EH (cell line): ENCODE data around the gene ZRANB3.

ENCODE experiments used
- DNase-seq: peaks from one replicate; pipeline ENCODE4 v3.0.0-alpha.2; 2015; ENCODE audit warnings: low read depth

The ZRANB3 gene

DNA sequence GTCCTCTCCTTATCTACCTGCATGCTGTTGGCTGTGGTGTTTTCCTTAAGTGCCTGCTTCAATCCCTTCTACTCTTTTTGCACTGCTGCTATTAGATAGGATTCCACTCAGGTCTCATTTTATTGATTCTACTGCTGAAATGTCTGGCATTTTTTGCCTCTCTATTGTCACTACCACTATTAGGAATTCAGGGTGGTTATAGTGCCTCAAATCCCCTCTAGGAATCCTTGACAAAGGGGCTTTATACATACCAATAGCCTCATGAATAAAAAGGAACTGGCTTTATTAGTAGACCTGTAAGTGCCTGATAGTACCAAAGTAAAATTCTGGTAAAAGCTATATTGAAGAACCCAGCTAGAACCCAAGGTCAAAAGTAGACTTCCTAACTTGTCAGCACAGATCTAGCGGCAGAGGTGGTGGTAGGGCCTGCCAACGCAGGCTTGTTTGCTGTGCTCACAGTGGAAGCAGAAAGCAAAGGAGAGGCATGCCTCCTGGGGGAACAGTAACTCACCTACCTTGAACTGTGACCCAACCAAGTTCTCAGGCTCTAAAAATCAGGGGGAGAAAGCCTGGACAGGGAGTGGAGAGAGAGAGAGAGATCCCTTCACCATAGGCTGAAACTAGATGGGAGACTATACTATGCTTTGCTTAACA lies 278.1 kb downstream of the ZRANB3 start:
- no peak for DNase-seq

DNA sequence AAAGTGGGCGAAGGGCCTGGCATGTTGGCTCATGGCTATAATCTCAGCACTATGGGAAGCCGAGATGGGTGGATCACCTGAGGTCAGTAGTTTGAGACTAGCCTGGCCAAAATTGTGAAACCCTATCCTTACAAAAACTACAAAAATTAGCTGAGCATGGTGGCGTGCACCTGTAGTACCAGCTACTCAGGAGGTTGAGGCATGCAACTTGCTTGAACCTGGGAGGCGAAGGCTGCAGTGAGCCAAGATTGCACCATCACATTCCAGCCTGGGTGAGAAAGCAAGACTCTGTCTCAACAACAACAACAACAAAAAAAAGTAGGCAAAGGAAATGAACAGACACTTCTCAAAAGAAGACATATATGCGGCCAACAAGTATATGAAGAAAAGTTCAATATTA lies 282.4 kb downstream of the ZRANB3 start:
- no peak for DNase-seq

DNA sequence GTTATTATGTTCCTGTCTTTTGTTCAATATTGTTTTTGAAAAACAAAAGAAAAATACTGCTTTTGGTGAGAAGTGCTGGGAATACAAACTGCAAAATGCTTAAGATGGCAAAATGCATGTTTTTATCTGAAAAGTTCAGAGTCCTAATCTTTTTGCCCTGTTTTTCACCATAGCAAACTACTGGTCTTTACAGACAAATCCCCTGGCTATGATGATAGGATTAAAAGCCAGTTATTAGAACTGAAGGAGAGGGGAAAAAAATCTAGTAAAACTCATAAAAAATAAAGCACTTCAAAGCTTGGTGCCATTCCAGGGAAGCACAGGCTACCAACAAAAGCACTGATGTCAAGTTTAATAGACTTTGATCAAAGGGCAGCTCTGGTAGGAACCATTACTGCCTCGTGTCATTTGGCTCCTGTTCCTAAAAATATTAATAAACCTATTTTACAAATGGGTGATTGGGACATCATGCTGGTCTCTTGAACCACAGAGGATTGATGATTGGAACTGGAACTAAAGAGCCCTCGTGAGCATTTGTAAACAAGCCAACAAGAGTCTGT lies 284.2 kb downstream of the ZRANB3 start:
- peak; percentile 3 for DNase-seq

DNA sequence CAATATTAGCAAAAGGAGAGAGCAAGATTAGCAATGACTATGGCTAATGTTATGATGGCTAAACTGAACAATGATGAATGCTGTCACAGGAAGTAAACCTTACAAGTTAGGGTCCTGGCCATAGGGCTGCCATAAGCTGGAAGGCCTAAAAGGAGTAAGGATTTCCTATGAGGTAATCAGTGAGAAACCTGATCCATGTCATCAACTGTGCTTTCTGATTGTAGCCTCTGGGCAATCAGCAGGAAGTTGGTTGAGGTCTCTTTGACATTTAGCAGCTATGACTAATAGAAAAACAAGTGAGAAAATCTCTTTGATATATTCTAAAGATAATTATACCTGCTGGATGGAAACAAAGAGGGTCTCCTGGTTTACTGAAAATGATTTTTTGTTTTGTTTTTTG lies 285.9 kb downstream of the ZRANB3 start:
- DNase-seq, result peak; percentile 65

DNA sequence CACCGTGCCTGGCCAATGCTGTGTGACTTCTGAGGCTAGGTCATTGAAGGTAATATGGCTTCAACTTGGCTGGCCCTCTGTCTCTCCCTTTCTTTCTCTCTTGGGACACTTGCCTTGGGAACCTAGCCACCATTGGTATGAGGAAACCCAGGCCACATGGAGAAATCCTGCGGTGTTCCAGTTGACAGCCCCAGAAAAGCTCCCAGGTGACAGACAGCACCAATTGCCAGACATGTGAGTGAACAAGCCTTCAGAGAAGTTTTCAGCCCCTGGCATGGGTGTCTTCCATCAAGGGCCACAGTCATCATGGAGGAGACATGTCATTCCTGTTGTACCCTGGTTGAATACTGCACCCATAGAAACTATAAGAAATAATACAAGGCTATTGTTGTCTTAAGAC lies 292.4 kb downstream of the ZRANB3 start:
- DNase-seq, result no peak

DNA sequence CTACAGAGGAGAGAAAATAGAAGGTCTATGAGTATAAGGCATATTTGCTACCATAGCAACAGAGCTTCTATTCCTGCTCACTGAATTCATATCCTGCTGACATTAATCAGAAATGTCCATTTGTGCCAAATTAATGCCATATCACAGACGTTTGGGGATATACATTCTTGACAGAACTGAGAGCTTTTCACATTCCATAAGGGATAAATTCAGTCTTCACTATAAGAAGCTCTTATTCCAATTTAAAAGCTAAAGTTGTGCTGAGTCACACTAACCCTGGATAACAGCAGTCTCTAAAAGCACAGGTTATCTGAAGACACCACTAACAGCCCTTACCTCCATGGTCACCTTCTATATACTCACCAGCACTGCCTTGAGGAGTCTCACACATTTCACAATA lies 300.9 kb downstream of the ZRANB3 start:
- DNase-seq, result no peak

DNA sequence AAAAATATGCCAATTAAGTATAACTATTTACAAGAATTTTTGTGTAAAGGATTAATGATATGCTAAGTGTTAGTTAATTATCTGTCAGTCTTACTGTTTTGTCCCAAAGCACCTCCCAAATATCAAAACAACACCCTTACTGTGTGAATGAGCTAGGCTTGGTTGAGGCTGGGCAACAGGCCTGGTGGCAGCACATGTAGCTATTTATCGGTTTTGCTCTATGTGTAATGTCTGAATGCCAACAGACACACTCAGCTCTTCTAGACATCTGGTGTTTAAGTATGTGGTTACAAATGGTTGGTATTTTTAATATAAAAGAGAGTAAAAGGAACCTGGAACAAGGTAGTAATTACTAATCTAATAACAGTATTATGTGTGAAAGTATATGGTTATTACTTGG lies 303.6 kb downstream of the ZRANB3 start:
- peak; percentile 67 for DNase-seq

DNA sequence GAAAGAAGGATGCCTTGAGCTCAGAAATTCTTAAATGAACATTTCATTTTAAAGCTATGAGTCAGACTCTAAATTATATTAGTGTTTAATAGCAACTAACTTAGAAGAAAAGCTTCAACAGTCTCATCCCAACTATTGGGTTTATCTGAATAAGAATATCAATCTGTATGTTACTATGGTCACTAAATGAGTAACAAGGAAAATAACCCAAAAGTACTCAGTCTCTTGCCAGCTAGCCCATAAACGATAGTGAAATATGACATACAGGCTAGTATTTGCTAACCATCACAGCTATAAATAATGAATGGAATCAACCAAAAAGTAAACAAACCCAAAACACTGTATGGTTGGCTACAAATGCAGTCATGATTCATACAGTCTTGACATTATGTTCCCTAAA lies 304.1 kb downstream of the ZRANB3 start:
- peak; percentile 77 for DNase-seq

DNA sequence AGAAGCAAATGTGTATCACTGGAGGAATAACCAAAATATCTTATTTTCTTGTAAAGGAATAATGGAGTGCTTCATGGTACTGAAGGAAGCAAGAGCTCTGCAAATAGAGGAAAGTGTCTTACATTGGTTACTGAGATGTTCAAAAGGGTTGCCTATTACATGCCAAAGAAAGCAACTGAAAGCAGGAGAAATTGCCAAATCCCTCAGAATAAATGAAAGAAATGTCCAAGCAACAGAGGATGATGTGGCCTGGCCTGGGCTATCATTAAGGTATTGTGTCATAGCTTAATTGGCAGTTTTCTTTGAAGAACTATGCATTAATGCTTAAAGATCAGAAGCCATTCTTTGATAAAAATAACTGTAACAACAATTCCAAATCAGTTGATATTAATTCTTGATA lies 305.2 kb downstream of the ZRANB3 start:
- peak; percentile 24 for DNase-seq

DNA sequence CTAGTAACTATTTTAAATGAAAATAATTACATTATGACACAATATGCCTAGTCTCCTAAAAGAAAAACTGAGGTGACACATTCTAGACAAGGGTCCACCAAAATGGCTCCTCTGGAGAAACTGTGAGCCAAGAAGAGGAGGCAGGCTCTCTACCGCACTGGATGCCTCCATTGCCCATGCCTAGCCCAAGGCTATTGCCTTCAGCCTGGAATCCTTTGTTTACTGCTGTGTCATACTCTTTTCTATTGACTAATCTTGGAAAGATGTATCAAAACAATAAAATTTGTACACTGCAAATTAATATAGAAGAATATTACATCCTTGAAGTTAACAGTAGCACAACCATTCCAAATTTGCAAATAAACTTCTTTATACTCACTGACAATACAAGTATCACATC lies 311.8 kb downstream of the ZRANB3 start:
- DNase-seq, result no peak

DNA sequence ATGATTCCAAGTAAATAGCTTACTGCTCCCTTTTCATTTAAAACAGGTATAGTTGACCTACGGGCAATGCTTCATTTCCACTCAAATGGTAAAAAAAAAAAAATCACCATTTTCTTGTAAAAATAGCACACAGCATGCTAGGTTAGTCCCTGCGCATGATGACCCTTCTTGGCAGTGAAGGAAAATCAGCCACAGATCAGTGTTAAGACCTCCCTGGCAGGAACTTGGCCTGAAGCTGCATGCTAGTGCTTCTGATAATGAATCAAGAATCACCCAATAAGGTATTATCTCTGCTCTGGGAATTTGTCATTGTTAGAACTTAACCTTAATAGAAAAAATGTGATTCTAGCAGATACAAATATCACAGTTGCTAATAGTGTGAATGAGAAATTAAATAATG lies 312.6 kb downstream of the ZRANB3 start:
- DNase-seq, result no peak

DNA sequence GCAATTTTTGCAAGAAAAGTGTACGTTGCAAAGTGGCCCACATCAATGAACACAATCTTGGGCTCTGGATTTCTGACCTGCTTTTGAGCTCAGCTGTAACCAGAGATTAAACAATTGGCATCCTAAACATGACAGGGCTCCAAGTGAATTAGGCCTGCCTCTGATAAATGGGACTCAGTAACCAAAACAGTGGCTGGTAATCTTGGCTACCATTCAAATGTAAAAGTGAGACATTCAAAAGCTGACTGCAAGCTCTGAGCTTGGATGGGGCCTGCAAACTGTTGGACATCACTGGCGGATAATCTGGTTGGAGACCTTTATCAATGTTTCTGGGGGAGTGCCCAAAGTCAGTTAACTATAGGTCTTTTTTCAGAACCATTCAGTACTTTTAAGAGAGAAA lies 318.3 kb downstream of the ZRANB3 start:
- no peak for DNase-seq

DNA sequence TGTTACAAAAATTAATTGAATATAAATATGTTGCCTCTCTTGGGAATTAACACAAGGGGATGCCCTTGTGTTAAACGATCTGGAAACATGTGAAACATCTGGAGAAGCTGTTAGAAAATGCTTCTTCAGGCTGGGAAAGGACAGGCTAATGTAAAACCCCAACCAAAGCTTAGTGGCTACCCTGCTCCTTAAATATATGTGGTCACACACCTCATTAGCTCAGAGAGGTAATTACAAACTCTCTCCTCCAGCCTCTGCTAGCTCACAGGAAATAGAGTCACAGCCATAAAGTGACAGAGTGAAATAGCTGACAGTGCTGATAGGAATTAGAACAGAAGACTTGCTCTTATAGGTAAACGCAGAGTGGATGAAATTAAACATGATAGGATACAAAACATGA lies 323.0 kb downstream of the ZRANB3 start:
- no peak for DNase-seq

DNA sequence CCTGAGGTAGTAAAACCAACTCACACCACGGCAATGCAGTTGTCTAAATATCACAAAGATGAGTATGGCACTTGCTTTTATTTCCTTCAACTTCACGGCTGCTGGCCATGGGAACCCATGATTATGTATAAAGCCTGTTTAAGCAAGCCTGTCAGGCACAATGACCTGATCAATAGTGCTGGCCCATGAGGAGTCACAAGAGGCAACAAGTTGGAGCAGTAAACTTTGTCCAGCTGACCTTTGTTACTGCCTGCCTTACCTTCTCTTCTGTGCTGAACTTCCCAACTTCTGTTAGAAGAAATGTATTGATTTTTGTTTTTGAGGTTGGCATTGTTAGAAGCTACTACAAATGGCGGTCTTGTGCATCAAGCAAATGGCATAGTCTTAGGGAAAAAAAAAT lies 327.1 kb downstream of the ZRANB3 start:
- DNase-seq, result no peak

DNA sequence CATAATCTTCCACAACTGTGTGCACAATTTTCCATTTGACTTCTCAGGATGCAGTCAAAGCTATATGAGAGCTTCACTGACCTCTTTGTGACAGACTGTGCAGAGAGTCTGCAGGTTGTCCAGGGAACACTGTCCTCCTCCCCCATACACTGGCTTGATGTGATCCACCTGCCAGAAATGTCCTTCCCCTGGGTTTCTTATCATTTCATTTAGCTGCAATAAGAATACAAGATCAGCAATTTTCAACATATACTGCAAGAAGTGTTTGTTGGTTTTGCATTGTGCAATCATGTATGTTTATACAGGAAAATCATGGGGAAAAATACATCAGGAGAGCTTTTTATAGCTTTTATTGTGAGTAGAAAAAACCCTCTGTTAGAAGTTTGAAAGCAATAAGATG lies 328.3 kb downstream of the ZRANB3 start:
- no peak for DNase-seq

DNA sequence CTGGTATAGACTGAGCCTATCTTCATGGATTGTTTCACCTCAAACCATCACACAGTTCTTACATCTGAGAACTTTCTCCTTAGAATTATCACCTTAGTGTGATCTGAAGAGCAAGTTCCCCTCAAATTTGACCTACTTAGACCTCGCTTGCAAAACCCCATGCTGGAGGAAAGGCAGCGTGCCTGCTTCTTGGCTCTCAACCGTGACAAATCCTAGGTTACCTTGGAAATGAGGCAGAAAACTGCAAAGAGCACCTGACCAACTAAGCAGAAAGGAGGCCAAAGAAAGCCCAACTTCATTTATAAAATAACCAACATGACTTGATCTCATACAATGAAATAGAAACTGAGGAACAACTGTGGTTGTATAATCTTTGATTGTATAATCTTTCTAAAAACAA lies 332.5 kb downstream of the ZRANB3 start:
- DNase-seq, result no peak

DNA sequence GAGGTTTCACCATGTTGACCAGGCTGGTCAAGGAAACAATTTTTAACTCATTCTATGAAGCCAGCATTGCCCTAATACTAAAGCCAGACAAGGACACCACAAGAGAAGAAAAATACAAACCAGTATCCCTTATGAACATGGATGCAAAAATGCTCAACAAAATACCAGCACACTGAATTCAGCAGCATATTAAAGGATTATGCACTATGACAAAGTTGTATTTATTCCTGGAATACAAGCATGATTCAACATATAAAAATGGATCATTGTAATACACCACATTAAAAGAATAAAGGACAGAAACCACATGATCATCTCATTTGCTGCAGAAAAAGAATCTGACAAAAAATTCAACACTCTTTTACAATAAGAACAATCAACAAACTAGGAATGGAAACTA lies 340.2 kb downstream of the ZRANB3 start:
- no peak for DNase-seq

DNA sequence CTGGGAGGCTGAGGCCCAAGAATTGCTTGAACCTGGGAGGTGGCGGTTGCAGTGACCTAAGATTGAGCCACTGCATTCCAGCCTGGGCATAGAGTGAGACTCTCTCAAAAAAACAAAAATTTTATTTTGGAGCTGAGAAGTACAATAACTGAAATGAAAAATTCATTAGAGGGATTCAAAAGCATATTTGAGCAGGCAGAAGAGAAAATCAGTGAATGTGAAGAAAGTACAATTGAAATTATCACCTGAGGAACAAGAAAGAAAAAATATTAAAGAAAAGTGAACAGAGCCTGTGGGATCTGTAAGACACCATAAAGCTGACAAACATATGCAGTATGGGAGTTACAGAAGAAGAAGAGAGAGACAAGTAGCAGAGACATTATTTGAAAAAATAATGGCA lies 341.9 kb downstream of the ZRANB3 start:
- no peak for DNase-seq

DNA sequence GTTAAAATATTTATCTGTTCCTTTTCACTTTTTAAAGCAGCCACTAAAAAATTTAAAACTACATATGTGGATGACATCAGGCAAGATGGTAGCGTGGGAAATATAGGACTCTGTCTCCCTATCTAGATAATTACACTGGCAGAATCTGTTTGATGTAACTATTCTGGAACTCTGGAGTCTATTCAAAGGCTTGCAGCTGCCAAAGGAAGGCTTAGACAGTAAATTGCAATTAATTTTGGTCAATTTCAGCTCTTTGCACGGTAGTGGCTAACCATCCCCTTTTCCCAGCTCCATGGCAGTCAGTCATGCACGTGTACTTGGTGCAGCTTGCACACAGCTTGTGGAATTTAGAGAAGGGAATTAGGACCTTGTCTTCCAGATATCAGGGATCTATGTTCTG lies 343.7 kb downstream of the ZRANB3 start:
- DNase-seq, result no peak

DNA sequence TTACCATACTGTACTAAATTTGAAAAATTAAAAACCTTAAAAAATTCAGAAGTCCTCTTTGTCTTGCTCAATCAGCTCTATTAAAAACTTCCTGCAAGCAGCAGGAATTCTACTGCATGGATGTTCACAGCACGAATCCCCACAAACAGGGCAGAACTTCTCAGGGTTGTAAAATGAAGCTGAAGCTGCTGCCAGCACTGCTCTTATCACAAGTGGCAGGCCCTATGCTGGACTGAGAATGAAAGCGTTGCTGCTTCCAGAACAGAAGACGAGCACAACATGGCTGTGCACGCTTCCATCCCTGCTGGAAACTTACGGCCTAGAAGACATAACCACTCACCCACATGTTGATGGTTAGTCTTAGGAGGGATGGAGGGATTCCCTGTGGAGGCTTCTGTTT lies 345.0 kb downstream of the ZRANB3 start:
- DNase-seq, result no peak

DNA sequence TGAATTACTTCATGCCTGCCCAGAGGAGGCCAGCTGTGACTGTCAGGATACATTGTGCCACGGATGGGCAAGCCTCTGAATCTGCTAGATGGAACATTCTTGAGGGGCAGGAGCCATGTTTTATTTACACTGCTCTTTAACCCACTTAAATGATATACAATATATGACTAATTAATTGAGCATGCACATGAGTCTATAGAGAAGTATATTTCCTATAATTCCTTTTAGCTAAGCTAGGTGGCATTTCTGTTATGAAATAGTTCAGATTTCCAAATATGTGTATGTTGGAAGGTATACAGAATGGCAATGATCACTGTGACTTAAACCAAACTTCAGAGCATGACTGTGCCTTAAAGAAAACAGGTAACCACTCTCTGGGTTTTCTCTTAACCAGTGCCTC lies 347.2 kb downstream of the ZRANB3 start:
- no peak for DNase-seq

DNA sequence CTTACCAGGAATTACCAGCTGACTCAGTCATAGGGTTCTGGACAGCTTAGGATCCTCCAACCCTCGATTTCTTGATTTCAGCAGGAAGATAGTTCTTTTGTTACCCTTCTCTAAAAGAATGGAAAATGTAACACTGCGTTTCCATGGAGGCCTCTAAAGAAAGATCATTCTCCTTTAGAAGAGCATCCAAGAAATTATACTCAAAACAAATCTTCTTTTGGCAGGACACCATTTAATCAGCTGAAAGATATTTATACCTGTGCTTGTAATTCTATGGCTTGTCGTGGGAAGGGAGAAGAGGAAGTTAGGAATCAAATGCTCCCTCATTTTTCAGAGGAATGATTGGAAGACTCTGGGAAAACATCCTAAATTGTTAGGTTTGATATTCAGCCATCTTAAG lies 348.4 kb downstream of the ZRANB3 start:
- DNase-seq, result no peak

DNA sequence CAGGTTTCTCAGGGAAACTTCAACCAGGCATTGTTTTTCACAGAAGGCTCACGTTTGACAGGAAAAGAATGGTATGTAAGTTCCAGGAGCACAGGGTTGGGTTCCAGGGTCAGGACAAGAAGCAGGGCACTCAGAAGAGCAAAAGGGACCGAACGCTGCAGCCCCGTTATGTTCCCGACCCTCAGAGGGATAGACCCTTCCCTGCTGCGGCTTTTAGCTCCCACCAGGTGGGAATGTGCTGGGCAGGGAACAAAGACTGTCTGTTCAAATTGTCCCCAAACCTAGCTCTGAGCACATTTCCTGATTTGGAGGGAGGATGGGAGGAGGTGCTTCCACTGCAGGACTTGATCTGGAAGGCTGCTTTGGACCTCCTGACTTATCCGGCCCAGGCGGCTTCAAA lies 348.8 kb downstream of the ZRANB3 start:
- no peak for DNase-seq

DNA sequence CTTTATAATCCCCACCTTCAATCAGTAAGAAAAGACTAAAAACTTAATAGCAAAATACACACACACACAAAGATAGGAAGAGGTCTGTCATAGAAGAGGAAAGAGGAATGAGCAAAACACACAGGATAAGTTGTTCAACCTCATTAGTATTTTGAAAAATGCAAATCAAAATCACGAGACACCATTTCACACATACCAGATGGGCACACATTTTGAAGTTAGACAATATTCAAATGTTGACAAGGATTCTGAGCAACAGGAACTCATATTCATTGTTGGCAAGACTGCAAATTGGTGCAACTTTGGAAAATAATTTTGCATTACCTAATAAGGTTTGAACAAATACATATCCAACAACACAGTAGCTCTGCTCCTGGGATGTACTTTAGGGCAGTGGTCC lies 351.3 kb downstream of the ZRANB3 start:
- DNase-seq, result no peak

DNA sequence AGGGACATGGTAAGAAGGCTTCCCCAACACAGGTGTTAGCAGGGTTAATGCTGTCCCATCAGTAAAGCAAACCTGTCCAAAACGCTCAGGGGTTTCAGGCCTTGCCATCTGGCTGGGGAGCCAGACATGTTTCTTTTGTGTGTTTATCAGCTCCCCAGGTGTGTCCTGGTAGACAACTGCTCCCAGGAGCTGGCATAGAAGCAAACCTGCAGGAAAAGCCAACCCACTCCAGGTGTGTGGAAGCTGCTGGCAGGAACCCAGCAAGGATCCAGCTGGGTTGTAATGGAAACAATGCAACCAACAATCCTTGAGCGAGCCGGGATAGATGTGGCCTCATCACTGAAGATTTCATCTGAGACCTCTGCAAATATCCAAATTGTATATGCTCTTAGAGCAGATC lies 355.8 kb downstream of the ZRANB3 start:
- DNase-seq, result no peak
